Measurements from ENCODE around the gene DYNLRB2. TPM values are rescaled to one million over a fixed set of nuclear protein-coding genes. Genes with fewer than 3 reads are reported as not detected.

The DYNLRB2 gene
- total and polyA plus RNA-seq, 2 donors from 2014 or later: 2.7 to 22.1 TPM

- Histone ChIP-seq H3K9me3 (ENCODE audit: control insufficient read depth in 2 of 3, insufficient read depth in 1 of 3, low read length in 3 of 3) (no peaks in the 10 kb centered on the region), H3K36me3 (ENCODE audit: control insufficient read depth in 2 of 3, insufficient read depth in 3 of 3, low read length in 3 of 3) (no peaks in the 10 kb centered on the region), H3K27ac (ENCODE audit: low read depth in 2 of 2, low read length in 2 of 2) (no peak overlapping the region), H3K4me3 (ENCODE audit: low read length in 3 of 3) (peak overlapping the region in 2 of 3 donors; percentile 19 to 20), H3K27me3 (ENCODE audit: control insufficient read depth, insufficient read depth, low read length) (no peaks in the 10 kb centered on the region), H3K9ac (ENCODE audit: low read length in 3 of 3) (no peak overlapping the region), H3K4me1 (ENCODE audit: control insufficient read depth in 2 of 3, insufficient read depth in 2 of 3, low read depth in 1 of 3, low read length in 3 of 3) (peaks cover 0 to 2% (median 0%) of the 10 kb centered on the region in 3 donors)
- TF ChIP-seq, protein P1, sequence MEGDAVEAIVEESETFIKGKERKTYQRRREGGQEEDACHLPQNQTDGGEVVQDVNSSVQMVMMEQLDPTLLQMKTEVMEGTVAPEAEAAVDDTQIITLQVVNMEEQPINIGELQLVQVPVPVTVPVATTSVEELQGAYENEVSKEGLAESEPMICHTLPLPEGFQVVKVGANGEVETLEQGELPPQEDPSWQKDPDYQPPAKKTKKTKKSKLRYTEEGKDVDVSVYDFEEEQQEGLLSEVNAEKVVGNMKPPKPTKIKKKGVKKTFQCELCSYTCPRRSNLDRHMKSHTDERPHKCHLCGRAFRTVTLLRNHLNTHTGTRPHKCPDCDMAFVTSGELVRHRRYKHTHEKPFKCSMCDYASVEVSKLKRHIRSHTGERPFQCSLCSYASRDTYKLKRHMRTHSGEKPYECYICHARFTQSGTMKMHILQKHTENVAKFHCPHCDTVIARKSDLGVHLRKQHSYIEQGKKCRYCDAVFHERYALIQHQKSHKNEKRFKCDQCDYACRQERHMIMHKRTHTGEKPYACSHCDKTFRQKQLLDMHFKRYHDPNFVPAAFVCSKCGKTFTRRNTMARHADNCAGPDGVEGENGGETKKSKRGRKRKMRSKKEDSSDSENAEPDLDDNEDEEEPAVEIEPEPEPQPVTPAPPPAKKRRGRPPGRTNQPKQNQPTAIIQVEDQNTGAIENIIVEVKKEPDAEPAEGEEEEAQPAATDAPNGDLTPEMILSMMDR (IDR thresholded peaks at IDR 0.05; ENCODE audit: borderline replicate concordance, extremely low read depth, insufficient read depth): peak; percentile 77
- peak; percentile 95 for FAIRE-seq
- DNase-seq: peak in 4 of 5 donors; percentile 65 to 92 (median 76)
- intact Hi-C loops (cut with DNase I): no loop called here
These were observed 14.3 kb upstream of the DYNLRB2 start for GRCh38 chr16:80526418-80527061.

DNA sequence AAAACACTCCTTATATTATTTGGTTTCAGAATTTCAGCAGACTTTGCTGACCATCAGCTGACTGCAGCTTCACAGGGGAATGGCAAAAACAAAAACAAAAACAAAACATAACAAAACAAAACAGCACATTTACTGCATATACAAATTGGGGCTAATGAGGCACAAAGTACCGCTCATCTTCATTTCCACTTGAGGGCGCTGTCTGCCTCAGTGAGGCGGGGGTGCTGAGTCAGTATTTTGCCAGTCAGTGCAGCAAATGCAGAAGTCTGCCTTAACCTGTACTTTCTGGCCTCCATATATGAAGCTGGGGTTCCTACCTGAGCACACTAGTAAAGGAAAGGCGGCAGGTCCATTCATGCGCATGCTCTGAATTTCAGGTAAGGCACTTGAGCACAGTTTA is 13.5 kb upstream of the DYNLRB2 start:
- DNase-seq (peak in 1 of 5 donors; percentile 39), FAIRE-seq (no peak)

DNA sequence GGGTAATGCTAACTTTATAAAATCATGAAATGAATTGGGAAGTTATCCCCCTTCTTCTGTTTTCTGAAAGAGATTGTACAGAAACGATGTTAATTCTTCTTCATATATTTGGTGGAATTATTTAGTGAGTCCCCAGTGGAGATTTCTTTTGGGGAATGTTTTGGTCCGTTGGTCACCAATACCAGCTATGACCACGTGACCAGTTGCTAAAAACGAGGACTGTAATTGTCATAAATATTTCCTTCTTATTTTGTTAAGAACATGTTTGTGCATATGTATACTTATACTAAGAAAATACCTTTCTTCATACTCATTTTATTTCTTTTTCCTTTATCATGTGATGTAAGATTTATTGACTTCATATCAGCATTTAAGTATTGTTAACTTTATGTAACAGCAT is 10.3 kb upstream of the DYNLRB2 start:
- peaks cover 0 to 2% (median 0%) of the 10 kb centered on the region in 3 donors for H3K4me1 ChIP-seq (ENCODE audit: control insufficient read depth in 2 of 3, insufficient read depth in 2 of 3, low read depth in 1 of 3, low read length in 3 of 3)
- H3K9ac ChIP-seq (ENCODE audit: low read length in 3 of 3): no peak overlapping the region
- H3K36me3 ChIP-seq (ENCODE audit: control insufficient read depth in 2 of 3, insufficient read depth in 3 of 3, low read length in 3 of 3): no peaks in the 10 kb centered on the region
- H3K4me3 ChIP-seq (ENCODE audit: low read length in 3 of 3): no peak overlapping the region
- no peaks in the 10 kb centered on the region for H3K9me3 ChIP-seq (ENCODE audit: control insufficient read depth in 2 of 3, insufficient read depth in 1 of 3, low read length in 3 of 3)
- DNase-seq (no peak), FAIRE-seq (no peak)
- TF ChIP-seq, protein P1 (IDR thresholded peaks at IDR 0.05; ENCODE audit: borderline replicate concordance, extremely low read depth, insufficient read depth): no peak
- intact Hi-C loops (cut with DNase I): no loop called here
- H3K27me3 ChIP-seq (ENCODE audit: control insufficient read depth, insufficient read depth, low read length): no peaks in the 10 kb centered on the region
- H3K27ac ChIP-seq (ENCODE audit: low read depth in 2 of 2, low read length in 2 of 2): no peak overlapping the region

More for the DNA sequence above, 13.5 kb upstream of the DYNLRB2 start:
- no peaks in the 10 kb centered on the region for H3K36me3 ChIP-seq (ENCODE audit: control insufficient read depth in 2 of 3, insufficient read depth in 3 of 3, low read length in 3 of 3)
- no peak overlapping the region for H3K27ac ChIP-seq (ENCODE audit: low read depth in 2 of 2, low read length in 2 of 2)
- H3K4me1 ChIP-seq (ENCODE audit: control insufficient read depth in 2 of 3, insufficient read depth in 2 of 3, low read depth in 1 of 3, low read length in 3 of 3): peaks cover 0 to 2% (median 0%) of the 10 kb centered on the region in 3 donors
- intact Hi-C loops (cut with DNase I): no loop called here
- no peak overlapping the region for H3K4me3 ChIP-seq (ENCODE audit: low read length in 3 of 3)
- TF ChIP-seq, protein P1 (IDR thresholded peaks at IDR 0.05; ENCODE audit: borderline replicate concordance, extremely low read depth, insufficient read depth): peak; percentile 28
- H3K9me3 ChIP-seq (ENCODE audit: control insufficient read depth in 2 of 3, insufficient read depth in 1 of 3, low read length in 3 of 3): no peaks in the 10 kb centered on the region
- no peak overlapping the region for H3K9ac ChIP-seq (ENCODE audit: low read length in 3 of 3)
- H3K27me3 ChIP-seq (ENCODE audit: control insufficient read depth, insufficient read depth, low read length): no peaks in the 10 kb centered on the region
